PC-3 (cell line): ENCODE results near the gene ALOX12B. TPM values are rescaled to one million over a fixed set of nuclear protein-coding genes. Genes with fewer than 3 reads are reported as not detected.
A peak's percentile ranks its signal among the peaks of the same experiment; 100 is the strongest.

Source experiments
- ATAC-seq: fragments of 200-7000 bp; cut with Tn5 transposase; 2 replicates; pipeline ENCODE4 v1.9.1; 2020; ENCODE audit warnings: mild to moderate bottlenecking, moderate library complexity
- BruUV-seq: library from RNA; stranded (reverse); fragments of 400-500 nt; replicated peaks from 2 replicates; lab custom pipeline; 2021; lab: Mats Ljungman, UMichigan
- CTCF ChIA-PET: fragments of 300-600 bp; sonication (Branson Sonifier 250); formaldehyde crosslinking; loops from one replicate; lab custom pipeline; 2022; ENCODE audit warnings: antibody characterized with exemption; lab: Charles Lee
- POLR2A ChIA-PET: fragments of 300-600 bp; sonication (Branson Sonifier 250); formaldehyde crosslinking; loops from one replicate; lab custom pipeline; 2022; ENCODE audit warnings: antibody characterized with exemption; ENCODE audit not compliant: unreplicated experiment; lab: Charles Lee
- DNase-seq: peaks from one replicate; pipeline ENCODE4 v3.0.0-alpha.2; 2015
- H2AFZ ChIP-seq: fragments of 300-600 bp; sonication (generic); 2 replicates; pipeline ENCODE4 v1.6.0; 2016; ENCODE audit warnings: antibody characterized with exemption, low read length
- H3F3A ChIP-seq: fragments of 300-600 bp; sonication (generic); one replicate; pipeline ENCODE4 v1.6.0; 2017; ENCODE audit warnings: antibody characterized with exemption, low read length, control low read depth, mild to moderate bottlenecking; ENCODE audit not compliant: unreplicated experiment
- H3K27ac ChIP-seq: fragments of 300-600 bp; sonication (generic); 2 replicates; pipeline ENCODE4 v1.5.1; 2016; ENCODE audit warnings: mild to moderate bottlenecking, low read length
- H3K27me3 ChIP-seq: fragments of 300-600 bp; sonication (generic); 2 replicates; pipeline ENCODE4 v1.6.1; 2016; ENCODE audit warnings: low read length, mixed read lengths
- H3K36me3 ChIP-seq: fragments of 300-600 bp; sonication (generic); 2 replicates; pipeline ENCODE4 v1.6.1; 2016; ENCODE audit warnings: low read depth, mixed run types, low read length, mixed read lengths
- H3K4me1 ChIP-seq: fragments of 300-600 bp; sonication (generic); 2 replicates; pipeline ENCODE4 v1.5.1; 2016; ENCODE audit warnings: low read length; ENCODE audit not compliant: insufficient read depth
- H3K4me2 ChIP-seq: fragments of 300-600 bp; sonication (generic); 2 replicates; pipeline ENCODE4 v1.6.0; 2016; ENCODE audit warnings: low read length
- H3K4me3 ChIP-seq: fragments of 300-600 bp; sonication (generic); 2 replicates; pipeline ENCODE4 v1.5.1; 2016; ENCODE audit warnings: mild to moderate bottlenecking, low read length, mixed read lengths
- H3K79me2 ChIP-seq: fragments of 300-600 bp; sonication (generic); 2 replicates; pipeline ENCODE4 v1.6.1; 2017; ENCODE audit warnings: low read length, mixed read lengths
- H3K9ac ChIP-seq: fragments of 300-600 bp; sonication (generic); 2 replicates; pipeline ENCODE4 v1.6.0; 2016; ENCODE audit warnings: mild to moderate bottlenecking, low read length
- H3K9me2 ChIP-seq: fragments of 300-600 bp; sonication (generic); replicated peaks from 2 replicates; pipeline ENCODE4 v1.6.1; 2016; ENCODE audit warnings: mixed run types, low read length, mixed read lengths
- H3K9me3 ChIP-seq: fragments of 300-600 bp; sonication (generic); 2 replicates; pipeline ENCODE4 v1.6.1; 2016; ENCODE audit warnings: low read length, mixed read lengths
- H4K20me1 ChIP-seq: fragments of 300-600 bp; sonication (generic); 2 replicates; pipeline ENCODE4 v1.6.1; 2016; ENCODE audit warnings: low read length, mixed read lengths
- EZH2 ChIP-seq: fragments of 300-600 bp; sonication (generic); IDR thresholded peaks from one replicate; pipeline ENCODE4 v1.6.1; 2017; ENCODE audit warnings: antibody characterized with exemption, mild to moderate bottlenecking, low read length; ENCODE audit not compliant: unreplicated experiment
- EZH2phosphoT487 ChIP-seq: fragments of 300-600 bp; sonication (generic); IDR thresholded peaks from 2 replicates; pipeline ENCODE4 v1.6.1; 2018; ENCODE audit warnings: mild to moderate bottlenecking, antibody characterized with exemption, low read length, borderline replicate concordance
- intact Hi-C: fragments of 100-400 bp; cut with micrococcal nuclease; formaldehyde crosslinking; loops from 2 replicates; pipeline ENCODE4 v1.9.0; 2023
- total RNA-seq: library from RNA; depleted of rRNA; stranded (reverse); fragments of >200 nt; gene quantifications from 2 replicates; pipeline ENCODE4 v1.2.3, GENCODE V29; 2014
- TF ChIP-seq, protein P1 (sequence below): fragments of 300-600 bp; sonication (generic); conservative IDR thresholded peaks from 2 replicates; pipeline ENCODE4 v1.5.1; 2017; ENCODE audit warnings: antibody characterized with exemption, low read depth, mild to moderate bottlenecking, low read length

The ALOX12B gene
- total RNA-seq, 1 experiment from 2014 or later: 0.55 TPM

DNA sequence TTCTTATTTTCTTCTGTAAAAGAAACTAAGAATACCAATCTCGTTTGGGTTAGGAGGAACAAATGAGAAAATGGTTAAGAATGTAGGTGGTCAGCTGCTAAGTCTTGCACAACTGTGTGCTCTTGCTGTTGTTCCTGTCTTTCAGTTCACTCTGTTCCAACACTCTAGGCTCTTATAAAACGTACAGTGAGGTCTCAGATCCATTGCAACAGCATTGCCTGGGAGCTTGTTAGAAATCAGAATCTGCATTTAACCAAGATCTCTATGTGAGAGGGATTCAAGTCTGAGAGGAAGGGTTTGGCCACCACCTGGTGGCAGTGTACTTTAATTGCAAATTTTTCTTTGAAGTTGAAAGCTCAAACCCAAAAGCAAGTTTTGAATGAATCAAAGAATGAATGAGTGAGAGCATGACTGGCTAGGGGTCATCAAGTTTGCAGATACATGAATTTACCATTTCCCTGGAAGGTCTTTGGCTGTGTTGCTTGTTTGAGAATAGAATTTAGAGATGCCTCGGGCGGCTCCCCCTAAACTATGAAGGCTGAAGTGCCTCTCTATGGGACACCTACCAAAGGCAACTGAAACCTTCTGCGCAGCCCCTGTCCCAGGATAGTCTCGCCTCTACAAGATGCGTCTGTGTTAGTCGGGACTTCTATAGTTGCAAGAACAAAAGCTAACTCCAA, 46.1 kb downstream of the ALOX12B start:
- Histone ChIP-seq H3K9me3 (no peaks in the 10 kb centered on the region), H3F3A (no peaks in the 10 kb centered on the region), H4K20me1 (no peaks in the 10 kb centered on the region), H3K27ac (no peak overlapping the region), H2AFZ (no peak overlapping the region), H3K27me3 (no peaks in the 10 kb centered on the region), H3K36me3 (no peaks in the 10 kb centered on the region), H3K9ac (no peak overlapping the region), H3K4me3 (no peak overlapping the region), H3K9me2 (no peaks in the 10 kb centered on the region), H3K79me2 (no peaks in the 10 kb centered on the region), H3K4me1 (0 out of 2 replicates have a peak, but pooled peaks cover 5% of the 10 kb centered on the region), H3K4me2 (no peak overlapping the region)
- peak; percentile 72 for DNase-seq
- ATAC-seq: peak; percentile 70
- intact Hi-C loops: loop anchor here (1.0 kb wide), 3 partner anchors 24 to 128 kb away; no protein-coding TSS in a partner anchor
- no TSS peak for BruUV-seq
- ChIA-PET POLR2A (no interaction called here), CTCF (interaction anchor here (0.6 to 1.7 kb wide), 10 partner anchors 15 to 128 kb away, joined by 3 to 16 read pairs (median 8); no protein-coding TSS in a partner anchor)
- TF ChIP-seq EZH2: no peak
- TF ChIP-seq EZH2phosphoT487: no peak
- TF ChIP-seq, protein P1, sequence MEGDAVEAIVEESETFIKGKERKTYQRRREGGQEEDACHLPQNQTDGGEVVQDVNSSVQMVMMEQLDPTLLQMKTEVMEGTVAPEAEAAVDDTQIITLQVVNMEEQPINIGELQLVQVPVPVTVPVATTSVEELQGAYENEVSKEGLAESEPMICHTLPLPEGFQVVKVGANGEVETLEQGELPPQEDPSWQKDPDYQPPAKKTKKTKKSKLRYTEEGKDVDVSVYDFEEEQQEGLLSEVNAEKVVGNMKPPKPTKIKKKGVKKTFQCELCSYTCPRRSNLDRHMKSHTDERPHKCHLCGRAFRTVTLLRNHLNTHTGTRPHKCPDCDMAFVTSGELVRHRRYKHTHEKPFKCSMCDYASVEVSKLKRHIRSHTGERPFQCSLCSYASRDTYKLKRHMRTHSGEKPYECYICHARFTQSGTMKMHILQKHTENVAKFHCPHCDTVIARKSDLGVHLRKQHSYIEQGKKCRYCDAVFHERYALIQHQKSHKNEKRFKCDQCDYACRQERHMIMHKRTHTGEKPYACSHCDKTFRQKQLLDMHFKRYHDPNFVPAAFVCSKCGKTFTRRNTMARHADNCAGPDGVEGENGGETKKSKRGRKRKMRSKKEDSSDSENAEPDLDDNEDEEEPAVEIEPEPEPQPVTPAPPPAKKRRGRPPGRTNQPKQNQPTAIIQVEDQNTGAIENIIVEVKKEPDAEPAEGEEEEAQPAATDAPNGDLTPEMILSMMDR: peak; percentile 76

DNA sequence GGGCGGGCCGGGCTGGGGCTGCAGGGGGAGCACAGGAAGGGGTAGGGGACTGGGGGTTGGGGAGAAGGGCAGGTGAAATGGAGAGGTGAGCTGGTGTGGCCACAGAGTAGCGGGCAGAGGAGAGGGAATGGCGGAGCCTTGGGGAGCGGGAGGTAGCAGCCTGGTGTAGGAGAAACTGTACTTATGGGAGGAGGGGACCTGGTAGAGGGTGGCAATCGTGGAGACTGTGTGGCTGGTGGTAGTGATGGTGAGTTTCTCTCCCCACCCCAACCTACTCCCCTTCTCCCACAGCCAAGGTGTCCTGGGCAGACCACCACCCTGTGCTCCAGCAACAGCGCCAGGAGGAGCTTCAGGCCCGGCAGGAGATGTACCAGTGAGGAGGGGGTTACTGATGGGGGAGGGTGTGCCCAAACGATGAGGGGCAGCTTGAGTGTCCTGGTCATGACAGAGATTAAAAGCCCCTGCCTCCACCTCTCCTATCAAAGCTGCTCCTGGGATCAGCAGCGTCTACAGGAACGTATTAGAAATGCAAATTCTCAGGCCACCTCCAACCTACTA, 47.8 kb downstream of the ALOX12B start:
- H3K4me1 ChIP-seq: 0 out of 2 replicates have a peak, but pooled peaks cover 5% of the 10 kb centered on the region
- H3K27ac ChIP-seq: no peak overlapping the region
- no peaks in the 10 kb centered on the region for H3K79me2 ChIP-seq
- no peak overlapping the region for H3K4me2 ChIP-seq
- no TSS peak for BruUV-seq
- no peak overlapping the region for H3K9ac ChIP-seq
- H3K9me2 ChIP-seq: no peaks in the 10 kb centered on the region
- TF ChIP-seq EZH2: no peak
- no peak for TF ChIP-seq EZH2phosphoT487
- TF ChIP-seq, protein P1: no peak
- no peaks in the 10 kb centered on the region for H3K9me3 ChIP-seq
- ChIA-PET CTCF (no interaction called here), POLR2A (no interaction called here)
- H3K27me3 ChIP-seq: no peaks in the 10 kb centered on the region
- no peak overlapping the region for H3K4me3 ChIP-seq
- no peaks in the 10 kb centered on the region for H4K20me1 ChIP-seq
- H3K36me3 ChIP-seq: no peaks in the 10 kb centered on the region
- H2AFZ ChIP-seq: no peak overlapping the region
- intact Hi-C loops: no loop called here
- no peaks in the 10 kb centered on the region for H3F3A ChIP-seq
- ATAC-seq: no peak
- no peak for DNase-seq
